Liver (tissue), 9 donors: ENCODE results near the gene PRDX2. TPM values are rescaled to one million over a fixed set of nuclear protein-coding genes. Genes with fewer than 3 reads are reported as not detected.

Source experiments
- DNase-seq: peaks from one replicate; pipeline ENCODE4 v3.0.0-alpha.2; 2017; ENCODE audit warnings: low spot score
- H3K27ac ChIP-seq, 2 donors: one replicate each; pipeline ENCODE4 v1.7.0; 2013; ENCODE audit warnings: inconsistent platforms in 2 of 2, low read length in 2 of 2, control low read depth in 1 of 2, low read depth in 1 of 2, mild to moderate bottlenecking in 1 of 2
- H3K27me3 ChIP-seq, 4 donors: one replicate each; pipeline versions ENCODE4 v1.6.1 to v1.7.0; 2013; ENCODE audit warnings: low read length in 3 of 4, inconsistent platforms in 1 of 4, mild to moderate bottlenecking in 1 of 4, moderate library complexity in 1 of 4; ENCODE audit not compliant: control insufficient read depth in 4 of 4, insufficient read depth in 4 of 4
- H3K36me3 ChIP-seq, 4 donors: one replicate each; pipeline versions ENCODE4 v1.6.1 to v1.7.0; 2013; ENCODE audit warnings: low read length in 3 of 4, mild to moderate bottlenecking in 3 of 4, low read depth in 1 of 4, moderate library complexity in 1 of 4; ENCODE audit not compliant: control insufficient read depth in 4 of 4, insufficient read depth in 3 of 4
- H3K4me1 ChIP-seq, 4 donors: one replicate each; pipeline versions ENCODE4 v1.6.1 to v1.7.0; 2013; ENCODE audit warnings: low read length in 3 of 4, mild to moderate bottlenecking in 3 of 4, moderate library complexity in 1 of 4; ENCODE audit not compliant: control insufficient read depth in 4 of 4, insufficient read depth in 4 of 4
- H3K4me3 ChIP-seq, 3 donors: one replicate each; pipeline versions ENCODE4 v1.6.1 to v1.7.0; 2013; ENCODE audit warnings: low read length in 3 of 3, control low read depth in 1 of 3, low read depth in 1 of 3, mild to moderate bottlenecking in 1 of 3
- H3K9ac ChIP-seq, 2 donors: one replicate each; pipeline ENCODE4 v1.7.0; 2013; ENCODE audit warnings: low read length in 2 of 2, mild to moderate bottlenecking in 2 of 2, moderate library complexity in 2 of 2, control low read depth in 1 of 2, low read depth in 1 of 2
- H3K9me3 ChIP-seq, 4 donors: one replicate each; pipeline versions ENCODE4 v1.6.1 to v1.7.0; 2013; ENCODE audit warnings: low read length in 3 of 4; ENCODE audit not compliant: control insufficient read depth in 4 of 4
- CTCF ChIP-seq: fragments of 150-350 bp; IDR thresholded peaks from 2 replicates; pipeline ENCODE4 v1.5.1; 2017; ENCODE audit warnings: improper control_type of control experiment, low read depth, low read length; ENCODE audit not compliant: missing input control
- EGR1 ChIP-seq, 2 donors: IDR thresholded peaks; 2 replicates each; pipeline ENCODE4 v1.6.1; 2016 to 2018; ENCODE audit warnings: antibody characterized with exemption in 2 of 2, low read depth in 2 of 2
- FOXA1 ChIP-seq: IDR thresholded peaks from 2 replicates; pipeline ENCODE4 v1.6.1; 2016; ENCODE audit warnings: antibody characterized with exemption
- FOXA2 ChIP-seq: IDR thresholded peaks from 2 replicates; pipeline ENCODE4 v1.6.1; 2016; ENCODE audit warnings: antibody characterized with exemption
- GABPA ChIP-seq, 2 donors: IDR thresholded peaks in 1 of 2; conservative IDR thresholded peaks in 1 of 2; 2 replicates each; pipeline ENCODE4 v1.6.1; 2016; ENCODE audit warnings: antibody characterized with exemption in 2 of 2, mild to moderate bottlenecking in 1 of 2, moderate library complexity in 1 of 2
- HNF4A ChIP-seq, 2 donors: conservative IDR thresholded peaks; 2 replicates each; pipeline ENCODE4 v1.6.1; 2016; ENCODE audit warnings: antibody characterized with exemption in 2 of 2, mild to moderate bottlenecking in 2 of 2
- HNF4G ChIP-seq: IDR thresholded peaks from 2 replicates; pipeline ENCODE4 v1.6.1; 2016; ENCODE audit warnings: antibody characterized with exemption
- JUND ChIP-seq, 2 donors: IDR thresholded peaks; 2 replicates each; pipeline ENCODE4 v1.6.1; 2016; ENCODE audit warnings: antibody characterized with exemption in 2 of 2
- MAX ChIP-seq: IDR thresholded peaks from 2 replicates; pipeline ENCODE4 v1.6.1; 2016; ENCODE audit warnings: antibody characterized with exemption
- NR2F2 ChIP-seq: IDR thresholded peaks from 2 replicates; pipeline ENCODE4 v1.6.1; 2016; ENCODE audit warnings: antibody characterized with exemption
- RAD21 ChIP-seq, 2 donors: IDR thresholded peaks; 2 replicates each; pipeline ENCODE4 v1.6.1; 2016; ENCODE audit warnings: antibody characterized with exemption in 2 of 2, mild to moderate bottlenecking in 2 of 2
- REST ChIP-seq: IDR thresholded peaks from 2 replicates; pipeline ENCODE4 v1.6.1; 2016; ENCODE audit warnings: antibody characterized with exemption, mild to moderate bottlenecking
- SP1 ChIP-seq: IDR thresholded peaks from 2 replicates; pipeline ENCODE4 v1.6.1; 2018; ENCODE audit warnings: antibody characterized with exemption, mild to moderate bottlenecking
- TAF1 ChIP-seq: conservative IDR thresholded peaks from 2 replicates; pipeline ENCODE4 v1.6.1; 2016; ENCODE audit warnings: antibody characterized with exemption, mild to moderate bottlenecking
- YY1 ChIP-seq: IDR thresholded peaks from 2 replicates; pipeline ENCODE4 v1.6.1; 2016; ENCODE audit warnings: antibody characterized with exemption, mild to moderate bottlenecking
- WGBS: extraction: QIAGEN DNeasy Blood & Tissue Kit; methylation state at CpG from one replicate; pipeline ENCODE4 v1.1.7; 2013; 5-methylcytosine and 5-hydroxymethylcytosine counted together
- polyA plus RNA-seq, 2 donors: library from polyadenylated mRNA; stranded (reverse) in 1 of 2; unstranded in 1 of 2; fragments of 200-250 nt in 1 of 2; fragments of >200 nt in 1 of 2; fragmentation: Nextera tagmentation in 1 of 2; extraction: Ambion mirVana in 1 of 2; gene quantifications; one replicate each; pipeline versions ENCODE4 v1.2.1 to v1.2.3, GENCODE V29; 2013 to 2015
- total RNA-seq, 2 donors: library from RNA; depleted of rRNA; stranded (reverse); fragments of >200 nt; gene quantifications; one replicate each; pipeline ENCODE4 v1.2.3, GENCODE V29; 2014
- donor health status: healthy.
- donor health status: healthy.
- donor health status: healthy.
- donor health status: healthy.
- donor health status: healthy.

PRDX2 gene
- total and polyA plus RNA-seq, 4 donors: 222 to 1,737 (median 283) TPM

- peaks cover 0 to 2% (median 0%) of the 10 kb centered on the region in 4 donors for H3K36me3 ChIP-seq
- peak overlapping the region; percentile 90 to 93 for H3K27ac ChIP-seq
- TF ChIP-seq SP1 (no peak), YY1 (peak; percentile 28), RAD21 (IDR thresholded peaks at IDR 0.05) (peak; percentile 86 to 94), CTCF (peak; percentile 76), REST (no peak), EGR1 (IDR thresholded peaks at IDR 0.05; ENCODE audit: low read depth in 2 of 2) (no peak), TAF1 (no peak)
- peak; percentile 86 for DNase-seq
- peaks cover 12 to 31% (median 23%) of the 10 kb centered on the region in 4 donors for H3K4me1 ChIP-seq
- WGBS: 12% methylated on average over 43 of the region's 43 CpGs
- H3K9me3 ChIP-seq: no peaks in the 10 kb centered on the region
- H3K27me3 ChIP-seq: no peaks in the 10 kb centered on the region
- peak overlapping the region; percentile 65 to 72 for H3K9ac ChIP-seq
- H3K4me3 ChIP-seq: peak overlapping the region; percentile 59 to 81 (median 77)
Observed at GRCh38 chr19:12777217-12778016, 24.2 kb downstream of the PRDX2 start.

- Histone ChIP-seq H3K9ac (peak within 1 kb of the TSS in 1 of 2 donors; percentile 7), H3K4me1 (peaks cover 12 to 27% (median 21%) of the 10 kb centered on the region in 4 donors), H3K36me3 (peaks cover 2 to 14% (median 4%) of the 10 kb centered on the region in 4 donors), H3K4me3 (peak within 1 kb of the TSS; percentile 72 to 83 (median 79)), H3K27ac (peak within 1 kb of the TSS; percentile 75 to 85), H3K9me3 (no peaks in the 10 kb centered on the region), H3K27me3 (no peaks in the 10 kb centered on the region)
- peak; percentile 78 for DNase-seq
- WGBS: 20% methylated on average over 58 of the region's 58 CpGs
- TF ChIP-seq RAD21 (IDR thresholded peaks at IDR 0.05): no peak
- peak; percentile 9 for TF ChIP-seq HNF4G
- TF ChIP-seq HNF4A (conservative IDR thresholded peaks at IDR 0.05): peak; percentile 38 to 66
- TF ChIP-seq CTCF: no peak
- no peak for TF ChIP-seq MAX
- no peak for TF ChIP-seq TAF1
- TF ChIP-seq YY1: no peak
- TF ChIP-seq JUND (IDR thresholded peaks at IDR 0.05): no peak
- no peak for TF ChIP-seq FOXA1
- no peak for TF ChIP-seq REST
- TF ChIP-seq NR2F2: no peak
- TF ChIP-seq FOXA2: no peak
- TF ChIP-seq GABPA (IDR thresholded peaks at IDR 0.05 in 1 of 2, conservative IDR thresholded peaks at IDR 0.05 in 1 of 2): no peak
- TF ChIP-seq SP1: no peak
Observed at GRCh38 chr19:12774588-12775555, 26.7 kb downstream of the PRDX2 start, which contains the start of gene HOOK2. Gene HOOK2 (minus strand): TSS chr19:12775552. CDS start chr19:12775449, 103 bp downstream.
